Skeletal muscle cell (primary cell): ENCODE data around the gene PDE4C.
"Not testable (repeated sequence)": the region's sequence is repeated elsewhere in the genome, so short reads cannot be mapped to it uniquely, and the experiment has no call there.

ENCODE experiments used
- DNase-seq: peaks from one replicate; pipeline ENCODE4 v3.0.0-alpha.2; 2010; ENCODE audit warnings: low read depth
- H3K4me3 ChIP-seq: 2 replicates; pipeline ENCODE4 v1.5.1; 2011; ENCODE audit warnings: low read depth, mild to moderate bottlenecking, control low read depth, low read length, moderate library complexity

PDE4C gene

GRCh38 chr19:18226956-18227780 lies 930 bp upstream of the PDE4C start:
- no peak overlapping the region for H3K4me3 ChIP-seq

DNA sequence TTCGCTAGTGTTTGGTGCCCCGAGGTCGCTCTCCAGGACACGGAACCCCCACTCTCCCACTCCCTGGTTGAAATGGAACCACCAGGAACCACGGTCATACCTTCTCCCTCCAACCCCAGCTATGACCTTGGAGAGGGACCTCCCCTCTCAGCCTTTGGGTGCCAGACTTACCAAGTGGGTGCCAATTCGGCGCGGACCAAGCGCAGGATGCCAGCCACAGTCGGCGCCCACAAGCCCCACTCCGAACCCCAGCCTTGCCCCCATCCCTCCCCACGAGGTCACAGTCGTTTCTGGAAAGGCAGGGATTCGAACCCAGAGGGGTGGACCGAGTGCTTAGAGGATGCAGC lies 910 bp downstream of the PDE4C start:
- DNase-seq: no peak
- H3K4me3 ChIP-seq: no peak overlapping the region

More at GRCh38 chr19:18226956-18227780, 930 bp upstream of the PDE4C start:
- DNase-seq: no peak

DNA sequence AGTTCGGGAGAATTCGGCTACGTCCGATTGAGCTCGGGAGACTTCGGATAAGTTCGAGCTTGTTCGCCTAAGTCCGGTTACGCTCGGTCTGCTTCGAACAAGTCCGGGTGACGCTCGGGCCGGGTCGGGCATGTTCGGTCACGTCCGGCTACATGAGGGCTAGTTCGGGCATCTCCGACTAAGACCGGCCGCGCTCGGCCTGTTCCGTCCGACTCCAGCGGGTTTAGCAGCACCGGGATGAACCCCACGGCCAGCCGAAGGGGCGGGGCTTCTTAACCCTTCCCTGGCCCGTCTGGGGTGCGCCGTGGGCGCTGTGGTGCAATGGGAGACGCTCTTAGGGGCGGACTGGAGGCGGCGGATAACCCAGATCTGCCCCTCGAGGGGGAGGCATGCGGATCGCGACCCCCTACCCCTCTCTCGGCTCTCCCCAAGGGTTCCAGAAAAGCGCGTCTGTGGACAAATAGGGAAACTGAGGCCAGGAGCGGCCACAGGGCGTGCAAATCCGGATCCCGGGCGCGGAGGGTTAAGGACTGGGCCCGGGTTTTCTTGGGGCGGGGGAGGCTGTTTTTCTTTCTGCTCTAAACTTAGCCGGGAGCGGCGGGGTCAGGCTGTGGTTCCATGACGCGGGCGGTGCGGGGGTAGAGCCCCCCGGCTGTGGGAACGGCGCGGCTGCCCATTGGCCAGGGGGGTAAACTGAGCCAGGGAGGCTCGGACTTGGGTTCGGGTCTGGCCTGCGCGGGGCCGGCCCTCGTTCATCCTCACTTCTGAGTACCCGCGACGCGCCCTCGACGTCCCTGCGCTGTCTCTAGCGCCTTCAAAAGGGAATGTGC lies 1.5 kb downstream of the PDE4C start:
- peak overlapping the region; percentile 47 for H3K4me3 ChIP-seq

DNA sequence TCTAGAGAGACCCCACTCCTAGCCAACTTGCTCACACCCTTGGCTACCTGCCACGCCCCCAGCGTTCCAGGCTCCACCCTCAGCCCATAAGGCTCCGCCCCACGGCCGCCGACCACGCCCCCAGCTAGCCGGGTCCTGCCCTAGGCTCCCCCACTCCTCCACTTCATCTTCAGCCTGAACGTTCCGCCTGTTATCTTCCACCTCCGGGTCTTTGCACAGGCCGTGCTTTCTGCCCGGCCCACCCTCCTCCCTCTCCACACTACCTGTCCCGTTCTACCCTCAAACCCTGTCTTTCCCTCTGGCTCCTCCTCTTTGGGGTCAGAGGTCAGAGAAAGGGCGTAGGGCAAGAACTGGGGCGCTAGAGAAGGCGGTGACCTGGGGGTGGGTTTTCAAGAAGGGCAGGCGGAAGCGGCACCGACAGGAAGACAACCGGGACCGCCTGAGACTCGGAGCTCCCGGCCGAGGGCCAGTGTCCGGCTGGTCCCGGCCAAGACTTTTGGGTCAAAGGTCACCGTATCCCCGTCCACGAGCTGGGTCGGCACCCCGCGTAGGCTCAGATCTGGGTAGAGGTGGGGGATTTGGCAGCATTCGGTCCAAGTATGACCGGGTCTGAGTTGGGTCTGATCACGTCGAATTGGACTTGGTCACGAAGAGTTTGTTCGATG lies 2.2 kb downstream of the PDE4C start:
- no peak for DNase-seq
- peak overlapping the region; percentile 47 for H3K4me3 ChIP-seq

More for the DNA sequence above, 1.5 kb downstream of the PDE4C start:
- DNase-seq: peak; percentile 94

GRCh38 chr19:18221815-18222725 lies 4.2 kb downstream of the PDE4C start:
- no peak for DNase-seq
- no peak overlapping the region for H3K4me3 ChIP-seq

GRCh38 chr19:18220632-18221275 lies 5.5 kb downstream of the PDE4C start:
- DNase-seq: no peak
- H3K4me3 ChIP-seq: no peak overlapping the region

- H3K4me3 ChIP-seq: no peak overlapping the region
- DNase-seq: no peak
Observed at GRCh38 chr19:18219911-18220631, 6.2 kb downstream of the PDE4C start.

DNA sequence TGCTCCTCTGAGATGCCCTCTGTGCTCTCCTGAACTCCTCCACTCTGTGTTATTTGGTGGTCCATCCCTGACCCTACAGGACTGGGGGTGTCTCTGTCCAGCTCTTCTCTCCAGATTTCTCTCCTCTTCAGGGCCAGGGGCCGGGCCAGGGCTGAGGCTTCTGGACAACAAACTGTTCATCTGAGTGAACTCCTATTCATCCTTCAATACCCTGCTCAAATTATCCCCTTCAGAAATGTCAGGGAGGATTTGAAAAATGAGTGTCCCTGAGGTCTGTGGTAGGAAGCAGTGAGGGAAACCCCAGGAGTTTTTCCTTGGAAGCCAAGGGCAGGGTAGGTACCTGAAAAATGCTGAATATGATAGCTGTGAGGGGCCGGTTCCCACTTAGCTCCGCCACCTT lies 7.6 kb downstream of the PDE4C start:
- H3K4me3 ChIP-seq: no peak overlapping the region
- DNase-seq: no peak

DNA sequence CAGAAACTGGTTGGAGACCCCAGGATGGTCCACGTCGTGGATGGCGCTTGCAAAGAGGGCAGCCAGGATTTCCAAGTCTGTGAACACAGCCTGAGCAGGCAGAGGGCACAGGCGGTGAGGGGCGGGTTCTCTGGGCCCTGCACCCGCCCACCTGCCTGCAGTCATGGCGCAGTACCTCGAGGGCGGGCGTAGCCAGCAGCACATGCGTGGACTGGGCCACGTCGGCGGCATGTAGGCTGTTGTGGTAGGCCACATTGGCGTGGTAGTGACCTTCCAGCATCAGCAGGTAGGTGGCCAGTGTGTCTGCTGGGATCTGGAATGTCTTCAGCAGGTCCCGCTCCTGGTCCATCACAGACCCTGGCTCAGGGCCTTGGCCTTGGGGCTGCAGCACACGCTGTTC lies 8.1 kb downstream of the PDE4C start:
- H3K4me3 ChIP-seq: no peak overlapping the region
- DNase-seq: no peak

DNA sequence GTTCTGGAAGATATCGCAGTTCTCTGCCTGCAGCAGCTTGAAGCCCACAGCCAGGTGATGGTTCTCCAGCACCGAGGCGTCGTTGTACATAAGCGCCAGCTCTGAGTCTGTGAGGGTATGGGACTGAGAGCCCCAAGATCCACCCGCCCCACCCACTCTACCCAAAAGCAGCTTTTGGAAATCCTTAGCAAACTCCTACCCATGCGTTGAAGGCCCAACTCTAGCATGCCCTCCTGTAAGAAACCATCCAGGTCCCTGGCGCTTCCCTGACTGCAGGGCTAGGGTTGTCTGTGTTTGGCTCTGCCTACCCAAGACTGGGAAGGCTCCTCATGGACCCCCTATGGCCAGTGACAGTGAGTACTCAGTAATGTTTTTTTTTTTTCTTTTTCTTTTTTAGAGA lies 9.4 kb downstream of the PDE4C start:
- no peak for DNase-seq
- H3K4me3 ChIP-seq: no peak overlapping the region

DNA sequence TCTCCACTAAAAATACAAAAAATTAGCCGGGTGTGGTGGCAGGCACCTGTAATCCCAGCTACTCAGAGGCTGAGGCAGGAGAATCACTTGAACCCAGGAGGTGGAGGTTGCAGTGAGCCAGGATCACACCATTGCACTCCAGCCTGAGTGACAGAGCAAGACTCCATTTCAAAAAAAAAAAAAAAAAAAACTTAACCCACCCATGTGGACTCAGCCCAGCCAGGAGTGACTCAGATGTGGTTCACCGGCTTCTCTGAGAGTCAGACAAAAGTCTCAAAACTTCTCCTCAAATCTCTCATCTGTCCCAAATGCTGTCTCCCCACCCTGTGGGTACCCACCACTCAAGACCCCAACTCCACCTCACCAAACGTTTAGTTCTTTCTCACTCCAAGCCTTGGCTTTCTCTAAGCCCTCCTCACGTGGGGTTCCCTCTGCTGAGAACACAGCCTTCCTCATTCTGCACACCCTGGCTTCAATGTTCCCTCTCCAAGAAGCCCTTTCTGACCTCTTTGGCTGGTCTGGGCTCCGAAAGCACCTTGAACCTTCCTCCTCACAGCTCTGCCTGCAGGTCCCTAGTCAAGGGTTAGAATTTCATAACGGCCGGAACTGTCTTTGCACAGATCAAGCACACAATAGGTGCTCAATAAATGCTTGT lies 11.3 kb downstream of the PDE4C start:
- H3K4me3 ChIP-seq: no peak overlapping the region
- no peak for DNase-seq

GRCh38 chr19:18211683-18212082 lies 14.6 kb downstream of the PDE4C start:
- DNase-seq: no peak
- H3K4me3 ChIP-seq: no peak overlapping the region

DNA sequence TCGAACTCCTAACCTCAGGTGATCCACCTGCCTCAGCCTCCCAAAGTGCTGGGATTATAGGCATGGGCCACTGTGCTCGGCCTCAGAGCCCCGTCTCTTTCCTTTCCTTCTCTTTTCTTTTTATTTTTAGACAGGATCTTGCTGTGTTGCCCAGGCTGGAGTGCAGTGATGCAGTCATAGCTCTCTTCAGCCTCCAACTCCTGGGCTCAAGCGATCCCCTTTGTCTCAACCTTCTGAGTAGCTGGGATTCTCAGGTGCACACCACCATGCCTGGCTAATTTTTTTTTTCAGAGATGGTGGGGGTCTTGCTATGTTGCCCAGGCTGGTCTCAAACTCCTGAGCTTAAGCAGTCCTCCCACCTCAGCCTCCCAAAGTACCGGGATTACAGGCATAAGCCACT lies 16.3 kb downstream of the PDE4C start:
- H3K4me3 ChIP-seq, DNase-seq: not testable (repeated sequence)

DNA sequence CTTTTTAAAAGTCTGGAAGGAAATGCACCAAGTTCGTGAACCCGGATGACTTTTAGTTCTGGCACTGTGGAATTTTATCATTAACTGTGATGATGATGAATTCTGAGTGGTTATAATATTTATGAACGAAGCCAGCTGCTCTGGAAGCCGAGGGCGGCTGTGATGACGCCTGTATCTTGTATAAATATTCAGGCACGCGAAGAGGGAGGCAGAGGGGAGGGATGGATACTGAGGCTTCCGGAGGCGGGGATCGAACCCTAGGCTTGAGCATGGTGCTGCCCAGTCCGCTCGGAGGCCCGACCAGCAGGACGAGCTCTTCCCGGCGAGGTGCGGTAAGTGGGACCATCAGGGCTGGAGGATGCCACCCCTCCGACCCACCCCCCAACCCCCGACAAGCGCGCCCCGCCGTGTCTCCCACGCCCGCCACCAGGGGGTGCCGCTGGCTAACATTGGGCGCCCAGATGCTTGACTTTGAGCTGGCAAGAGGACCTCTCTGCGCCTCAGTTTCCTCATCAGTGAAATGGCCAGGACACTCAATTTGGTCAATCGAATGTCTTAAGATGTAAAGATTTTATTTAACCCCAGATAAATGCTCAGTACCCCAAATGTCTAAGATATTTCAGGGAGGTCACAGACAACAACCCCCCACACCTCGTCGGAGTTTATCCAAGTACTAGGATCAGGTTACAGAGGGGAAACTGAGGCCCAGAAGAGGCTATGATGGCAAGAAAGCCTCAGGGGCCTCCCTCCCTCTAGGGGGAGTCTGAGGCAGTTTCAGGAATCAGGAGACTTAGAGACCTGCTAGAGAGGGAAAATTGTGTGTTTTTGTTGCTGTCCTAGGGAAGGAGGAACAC lies 17.9 kb downstream of the PDE4C start:
- no peak overlapping the region for H3K4me3 ChIP-seq

DNA sequence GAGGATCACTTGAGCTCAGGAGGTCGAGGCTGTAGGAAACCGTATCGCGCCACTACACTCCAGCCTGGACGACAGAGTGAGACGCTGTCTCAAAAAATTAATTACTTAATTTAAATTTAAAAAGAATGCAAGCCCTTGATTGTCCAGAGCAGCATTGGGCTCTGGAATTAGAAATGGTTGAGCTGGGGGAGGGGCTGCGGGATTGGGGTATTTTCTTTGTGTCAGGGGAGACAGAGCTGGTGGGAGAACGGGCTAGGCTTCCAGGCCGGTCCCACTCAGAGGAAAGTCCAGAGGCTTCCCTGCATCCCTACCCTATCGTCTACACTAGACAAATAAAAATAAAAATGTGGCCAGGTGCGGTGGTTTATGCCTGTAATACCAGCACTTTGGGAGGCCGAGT lies 20.2 kb downstream of the PDE4C start:
- H3K4me3 ChIP-seq: peak overlapping the region; percentile 76
- DNase-seq: no peak

More for the DNA sequence above, 17.9 kb downstream of the PDE4C start:
- DNase-seq: no peak

DNA sequence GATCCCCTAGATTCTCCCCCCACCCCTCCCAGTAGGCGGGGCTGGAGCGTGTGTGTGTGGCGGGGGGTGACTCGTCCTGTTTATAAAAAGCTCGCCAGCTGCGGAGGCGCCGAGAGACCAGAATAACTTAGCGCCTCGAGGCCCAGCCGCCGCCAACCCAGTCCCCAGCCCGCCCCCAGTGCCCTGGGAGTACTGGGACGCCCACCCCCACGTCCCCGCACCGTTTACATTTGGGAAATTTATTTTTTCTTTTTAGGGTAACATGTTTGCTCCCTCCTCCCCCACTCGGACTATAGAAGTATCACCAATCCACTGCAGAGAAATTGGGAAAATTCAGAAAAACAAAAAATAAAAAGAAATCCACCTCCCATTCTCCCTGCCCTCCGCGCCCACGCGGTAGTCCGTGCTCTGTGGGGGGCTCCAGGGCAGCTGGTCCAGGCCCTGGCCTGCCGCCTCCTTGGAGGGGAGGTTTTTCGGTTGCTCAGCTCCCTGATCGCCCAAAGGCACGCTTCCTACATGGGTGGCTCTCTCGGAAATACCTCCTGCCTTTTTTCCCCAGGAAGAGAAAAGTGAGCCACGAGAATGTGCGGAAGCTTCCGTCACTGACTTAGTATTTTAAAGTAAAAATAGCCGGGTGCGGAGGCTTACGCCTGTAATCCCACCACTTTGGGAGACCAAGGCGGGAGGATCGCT lies 20.9 kb downstream of the PDE4C start:
- peak; percentile 37 for DNase-seq
- H3K4me3 ChIP-seq: peak overlapping the region; percentile 76
